Liver (tissue), 9 donors: Measurements from ENCODE around the gene APBB3. TPM values are rescaled to one million over a fixed set of nuclear protein-coding genes. Genes with fewer than 3 reads are reported as not detected.

ENCODE experiments used
- DNase-seq: peaks from one replicate; pipeline ENCODE4 v3.0.0-alpha.2; 2017; ENCODE audit warnings: low spot score
- H3K27ac ChIP-seq, 2 donors: one replicate each; pipeline ENCODE4 v1.7.0; 2013; ENCODE audit warnings: inconsistent platforms in 2 of 2, low read length in 2 of 2, control low read depth in 1 of 2, low read depth in 1 of 2, mild to moderate bottlenecking in 1 of 2
- H3K27me3 ChIP-seq, 4 donors: one replicate each; pipeline versions ENCODE4 v1.6.1 to v1.7.0; 2013; ENCODE audit warnings: low read length in 3 of 4, inconsistent platforms in 1 of 4, mild to moderate bottlenecking in 1 of 4, moderate library complexity in 1 of 4; ENCODE audit not compliant: control insufficient read depth in 4 of 4, insufficient read depth in 4 of 4
- H3K36me3 ChIP-seq, 4 donors: one replicate each; pipeline versions ENCODE4 v1.6.1 to v1.7.0; 2013; ENCODE audit warnings: low read length in 3 of 4, mild to moderate bottlenecking in 3 of 4, low read depth in 1 of 4, moderate library complexity in 1 of 4; ENCODE audit not compliant: control insufficient read depth in 4 of 4, insufficient read depth in 3 of 4
- H3K4me1 ChIP-seq, 4 donors: one replicate each; pipeline versions ENCODE4 v1.6.1 to v1.7.0; 2013; ENCODE audit warnings: low read length in 3 of 4, mild to moderate bottlenecking in 3 of 4, moderate library complexity in 1 of 4; ENCODE audit not compliant: control insufficient read depth in 4 of 4, insufficient read depth in 4 of 4
- H3K4me3 ChIP-seq, 3 donors: one replicate each; pipeline versions ENCODE4 v1.6.1 to v1.7.0; 2013; ENCODE audit warnings: low read length in 3 of 3, control low read depth in 1 of 3, low read depth in 1 of 3, mild to moderate bottlenecking in 1 of 3
- H3K9ac ChIP-seq, 2 donors: one replicate each; pipeline ENCODE4 v1.7.0; 2013; ENCODE audit warnings: low read length in 2 of 2, mild to moderate bottlenecking in 2 of 2, moderate library complexity in 2 of 2, control low read depth in 1 of 2, low read depth in 1 of 2
- H3K9me3 ChIP-seq, 4 donors: one replicate each; pipeline versions ENCODE4 v1.6.1 to v1.7.0; 2013; ENCODE audit warnings: low read length in 3 of 4; ENCODE audit not compliant: control insufficient read depth in 4 of 4
- CTCF ChIP-seq: fragments of 150-350 bp; IDR thresholded peaks from 2 replicates; pipeline ENCODE4 v1.5.1; 2017; ENCODE audit warnings: improper control_type of control experiment, low read depth, low read length; ENCODE audit not compliant: missing input control
- EGR1 ChIP-seq, 2 donors: IDR thresholded peaks; 2 replicates each; pipeline ENCODE4 v1.6.1; 2016 to 2018; ENCODE audit warnings: antibody characterized with exemption in 2 of 2, low read depth in 2 of 2
- FOXA1 ChIP-seq: IDR thresholded peaks from 2 replicates; pipeline ENCODE4 v1.6.1; 2016; ENCODE audit warnings: antibody characterized with exemption
- FOXA2 ChIP-seq: IDR thresholded peaks from 2 replicates; pipeline ENCODE4 v1.6.1; 2016; ENCODE audit warnings: antibody characterized with exemption
- GABPA ChIP-seq, 2 donors: IDR thresholded peaks in 1 of 2; conservative IDR thresholded peaks in 1 of 2; 2 replicates each; pipeline ENCODE4 v1.6.1; 2016; ENCODE audit warnings: antibody characterized with exemption in 2 of 2, mild to moderate bottlenecking in 1 of 2, moderate library complexity in 1 of 2
- HNF4A ChIP-seq, 2 donors: conservative IDR thresholded peaks; 2 replicates each; pipeline ENCODE4 v1.6.1; 2016; ENCODE audit warnings: antibody characterized with exemption in 2 of 2, mild to moderate bottlenecking in 2 of 2
- HNF4G ChIP-seq: IDR thresholded peaks from 2 replicates; pipeline ENCODE4 v1.6.1; 2016; ENCODE audit warnings: antibody characterized with exemption
- JUND ChIP-seq, 2 donors: IDR thresholded peaks; 2 replicates each; pipeline ENCODE4 v1.6.1; 2016; ENCODE audit warnings: antibody characterized with exemption in 2 of 2
- NR2F2 ChIP-seq: IDR thresholded peaks from 2 replicates; pipeline ENCODE4 v1.6.1; 2016; ENCODE audit warnings: antibody characterized with exemption
- RAD21 ChIP-seq, 2 donors: IDR thresholded peaks; 2 replicates each; pipeline ENCODE4 v1.6.1; 2016; ENCODE audit warnings: antibody characterized with exemption in 2 of 2, mild to moderate bottlenecking in 2 of 2
- REST ChIP-seq: IDR thresholded peaks from 2 replicates; pipeline ENCODE4 v1.6.1; 2016; ENCODE audit warnings: antibody characterized with exemption, mild to moderate bottlenecking
- RXRA ChIP-seq, 2 donors: IDR thresholded peaks; 2 replicates each; pipeline ENCODE4 v1.6.1; 2017 to 2018; ENCODE audit warnings: antibody characterized with exemption in 2 of 2, mild to moderate bottlenecking in 1 of 2
- SP1 ChIP-seq: IDR thresholded peaks from 2 replicates; pipeline ENCODE4 v1.6.1; 2018; ENCODE audit warnings: antibody characterized with exemption, mild to moderate bottlenecking
- TAF1 ChIP-seq: conservative IDR thresholded peaks from 2 replicates; pipeline ENCODE4 v1.6.1; 2016; ENCODE audit warnings: antibody characterized with exemption, mild to moderate bottlenecking
- YY1 ChIP-seq: IDR thresholded peaks from 2 replicates; pipeline ENCODE4 v1.6.1; 2016; ENCODE audit warnings: antibody characterized with exemption, mild to moderate bottlenecking
- WGBS: extraction: QIAGEN DNeasy Blood & Tissue Kit; methylation state at CpG from one replicate; pipeline ENCODE4 v1.1.7; 2013; 5-methylcytosine and 5-hydroxymethylcytosine counted together
- polyA plus RNA-seq, 2 donors: library from polyadenylated mRNA; stranded (reverse) in 1 of 2; unstranded in 1 of 2; fragments of 200-250 nt in 1 of 2; fragments of >200 nt in 1 of 2; fragmentation: Nextera tagmentation in 1 of 2; extraction: Ambion mirVana in 1 of 2; gene quantifications; one replicate each; pipeline versions ENCODE4 v1.2.1 to v1.2.3, GENCODE V29; 2013 to 2015
- total RNA-seq, 2 donors: library from RNA; depleted of rRNA; stranded (reverse); fragments of >200 nt; gene quantifications; one replicate each; pipeline ENCODE4 v1.2.3, GENCODE V29; 2014
- TF ChIP-seq, protein P1 (sequence below): IDR thresholded peaks from 2 replicates; pipeline ENCODE4 v1.6.1; 2016; ENCODE audit warnings: antibody characterized with exemption
- TF ChIP-seq, protein P2 (sequence below): IDR thresholded peaks from 2 replicates; pipeline ENCODE4 v1.6.1; 2016; ENCODE audit warnings: antibody characterized with exemption
- TF ChIP-seq, protein P3 (sequence below): IDR thresholded peaks from 2 replicates; pipeline ENCODE4 v1.6.1; 2016; ENCODE audit warnings: antibody characterized with exemption
- donor health status: healthy.
- donor health status: healthy.
- donor health status: healthy.
- donor health status: healthy.
- donor health status: healthy.

Gene APBB3
- total and polyA plus RNA-seq, 4 donors = 4.6 to 40.5 (median 19.6) TPM

DNA sequence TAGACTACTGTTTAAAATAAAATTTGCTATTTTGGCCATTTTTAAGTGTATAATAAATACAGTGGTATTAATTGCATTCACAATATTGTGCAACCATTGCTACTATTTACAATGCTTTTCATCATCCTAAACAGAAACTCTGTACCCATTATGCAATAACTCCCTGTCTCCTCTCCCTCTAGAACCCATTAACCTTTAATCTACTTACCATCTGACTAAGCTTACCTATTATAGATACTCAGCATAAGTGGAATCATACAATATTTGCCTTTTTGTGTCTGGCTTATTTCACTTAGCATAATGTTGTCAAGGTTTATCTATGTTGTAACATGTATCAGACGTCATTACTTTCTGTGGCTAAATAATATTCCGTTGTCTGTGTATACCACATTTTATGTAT is 42.6 kb upstream of the APBB3 start:
- Histone ChIP-seq H3K27ac (peak overlapping the region; percentile 83 to 85), H3K36me3 (no peaks in the 10 kb centered on the region), H3K9ac (no peak overlapping the region), H3K4me3 (no peak overlapping the region), H3K27me3 (no peaks in the 10 kb centered on the region), H3K9me3 (no peaks in the 10 kb centered on the region), H3K4me1 (peaks cover 0 to 16% (median 6%) of the 10 kb centered on the region in 4 donors)
- DNase-seq = no peak
- TF ChIP-seq FOXA1 = peak; percentile 85
- TF ChIP-seq CTCF = no peak
- TF ChIP-seq, protein P1, sequence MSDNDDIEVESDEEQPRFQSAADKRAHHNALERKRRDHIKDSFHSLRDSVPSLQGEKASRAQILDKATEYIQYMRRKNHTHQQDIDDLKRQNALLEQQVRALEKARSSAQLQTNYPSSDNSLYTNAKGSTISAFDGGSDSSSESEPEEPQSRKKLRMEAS = peak; percentile 72
- no peak for TF ChIP-seq NR2F2
- TF ChIP-seq REST = peak; percentile 67
- peak in 1 of 2 donors; percentile 35 for TF ChIP-seq GABPA (IDR thresholded peaks at IDR 0.05 in 1 of 2, conservative IDR thresholded peaks at IDR 0.05 in 1 of 2)
- peak; percentile 91 for TF ChIP-seq SP1
- TF ChIP-seq JUND (IDR thresholded peaks at IDR 0.05) = peak; percentile 57 to 83
- TF ChIP-seq, protein P2, sequence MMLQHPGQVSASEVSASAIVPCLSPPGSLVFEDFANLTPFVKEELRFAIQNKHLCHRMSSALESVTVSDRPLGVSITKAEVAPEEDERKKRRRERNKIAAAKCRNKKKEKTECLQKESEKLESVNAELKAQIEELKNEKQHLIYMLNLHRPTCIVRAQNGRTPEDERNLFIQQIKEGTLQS = peak; percentile 95
- TF ChIP-seq TAF1 = no peak
- TF ChIP-seq HNF4A (conservative IDR thresholded peaks at IDR 0.05) = peak; percentile 85 to 90
- TF ChIP-seq YY1 = peak; percentile 77
- TF ChIP-seq FOXA2 = peak; percentile 92
- TF ChIP-seq, protein P3, sequence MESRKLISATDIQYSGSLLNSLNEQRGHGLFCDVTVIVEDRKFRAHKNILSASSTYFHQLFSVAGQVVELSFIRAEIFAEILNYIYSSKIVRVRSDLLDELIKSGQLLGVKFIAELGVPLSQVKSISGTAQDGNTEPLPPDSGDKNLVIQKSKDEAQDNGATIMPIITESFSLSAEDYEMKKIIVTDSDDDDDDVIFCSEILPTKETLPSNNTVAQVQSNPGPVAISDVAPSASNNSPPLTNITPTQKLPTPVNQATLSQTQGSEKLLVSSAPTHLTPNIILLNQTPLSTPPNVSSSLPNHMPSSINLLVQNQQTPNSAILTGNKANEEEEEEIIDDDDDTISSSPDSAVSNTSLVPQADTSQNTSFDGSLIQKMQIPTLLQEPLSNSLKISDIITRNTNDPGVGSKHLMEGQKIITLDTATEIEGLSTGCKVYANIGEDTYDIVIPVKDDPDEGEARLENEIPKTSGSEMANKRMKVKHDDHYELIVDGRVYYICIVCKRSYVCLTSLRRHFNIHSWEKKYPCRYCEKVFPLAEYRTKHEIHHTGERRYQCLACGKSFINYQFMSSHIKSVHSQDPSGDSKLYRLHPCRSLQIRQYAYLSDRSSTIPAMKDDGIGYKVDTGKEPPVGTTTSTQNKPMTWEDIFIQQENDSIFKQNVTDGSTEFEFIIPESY = peak; percentile 86
- peak in 1 of 2 donors; percentile 44 for TF ChIP-seq RAD21 (IDR thresholded peaks at IDR 0.05)
- peak; percentile 90 to 96 for TF ChIP-seq RXRA (IDR thresholded peaks at IDR 0.05)
- TF ChIP-seq EGR1 (IDR thresholded peaks at IDR 0.05; ENCODE audit: low read depth in 2 of 2) = peak in 1 of 2 donors; percentile 76
- peak; percentile 55 for TF ChIP-seq HNF4G
- WGBS = 35% methylated on average over 2 of the region's 2 CpGs
